ENCODE results near the gene SLC34A3. TPM values are rescaled to one million over a fixed set of nuclear protein-coding genes. Genes with fewer than 3 reads are reported as not detected.

Gene SLC34A3
- total RNA-seq, 2 experiments from 2014 or later = not detected

DNA sequence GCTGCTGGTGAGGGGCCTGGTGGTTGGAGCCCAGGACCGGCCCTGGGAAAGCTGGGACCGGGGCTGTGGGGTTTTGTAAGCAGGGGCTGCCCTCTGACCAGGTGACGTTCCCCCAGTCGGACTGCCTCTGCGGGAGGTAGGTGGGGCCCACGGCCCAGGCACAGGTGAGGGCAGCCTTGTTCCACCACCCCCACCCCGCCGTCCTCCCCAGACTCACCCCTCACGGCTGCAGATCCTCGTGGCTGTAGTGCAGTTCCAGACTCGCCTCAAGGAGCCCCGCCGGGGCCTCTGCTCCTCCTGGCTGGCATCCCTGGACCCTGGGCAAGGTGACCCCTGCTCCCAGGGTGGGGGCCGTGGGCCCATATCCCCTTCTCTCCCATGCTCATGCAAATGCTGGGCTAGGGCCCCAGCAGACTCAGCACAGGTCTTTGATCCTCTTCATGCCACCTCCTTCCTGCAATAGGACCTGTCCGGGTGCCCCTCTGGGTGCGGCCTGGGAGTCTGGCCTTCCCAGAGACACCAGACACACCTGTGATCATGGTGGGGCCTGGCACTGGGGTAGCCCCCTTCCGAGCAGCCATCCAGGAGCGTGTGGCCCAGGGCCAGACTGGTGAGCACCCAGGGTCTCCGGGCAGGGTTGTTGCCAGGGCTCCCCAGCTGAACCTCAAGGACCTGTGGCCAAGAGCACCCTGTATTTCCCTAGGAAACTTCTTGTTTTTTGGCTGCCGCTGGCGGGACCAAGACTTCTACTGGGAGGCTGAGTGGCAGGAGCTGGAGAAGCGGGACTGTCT is 15.3 kb upstream of the SLC34A3 start:
- no peak for DNase-seq
- no peak for ATAC-seq (ENCODE audit: low read depth)
- Mint-ChIP-seq H3K27me3 (no peaks in the 10 kb centered on the region), H3K27ac (no peak overlapping the region), H3K36me3 (no peaks in the 10 kb centered on the region), H3K4me3 (no peak overlapping the region), H3K9me3 (no peaks in the 10 kb centered on the region), H3K4me1 (no peaks in the 10 kb centered on the region)
- POLR2A ChIA-PET = interaction anchor here (1.2 kb wide), 1 partner anchor 25 kb away, joined by 5 read pairs; the partner anchor contains the start of gene TUBB4B

DNA sequence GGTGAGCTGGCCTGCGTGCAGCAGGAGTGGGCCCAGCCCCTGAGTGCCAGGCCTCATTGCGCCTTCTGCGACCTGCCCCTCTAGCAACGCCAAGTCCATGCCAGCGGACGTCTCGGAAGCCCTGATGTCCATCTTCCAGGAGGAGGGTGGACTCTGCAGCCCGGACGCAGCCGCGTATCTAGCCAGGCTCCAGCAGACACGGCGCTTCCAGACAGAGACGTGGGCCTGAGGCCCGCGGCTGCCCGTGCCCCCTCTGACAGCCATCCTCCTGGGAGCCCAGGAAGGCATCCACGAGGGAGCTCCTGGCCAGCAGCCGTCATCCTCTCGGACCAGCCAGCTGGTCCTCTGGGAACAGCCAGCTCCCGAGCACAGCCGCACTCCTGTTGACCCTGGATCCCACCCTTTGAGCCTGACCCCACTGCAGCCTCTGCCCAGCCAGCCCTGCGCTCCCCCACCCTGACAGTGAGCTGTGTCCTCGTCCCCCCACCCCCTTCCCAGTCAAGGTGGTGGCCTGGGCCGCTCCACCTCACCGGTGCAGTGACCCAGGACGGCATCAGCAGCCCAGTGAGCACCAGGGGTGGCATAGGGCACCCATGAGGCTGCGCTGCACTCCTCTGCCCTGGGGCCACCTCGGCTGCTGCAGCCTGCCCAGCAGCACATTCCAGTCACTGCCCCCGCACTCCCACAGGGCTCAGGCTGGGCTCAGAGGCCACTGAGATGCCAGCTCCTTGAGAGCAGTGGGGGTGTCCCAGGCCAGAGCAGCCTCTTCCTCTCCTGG is 14.3 kb upstream of the SLC34A3 start:
- Mint-ChIP-seq H3K36me3 (no peaks in the 10 kb centered on the region), H3K27ac (no peak overlapping the region), H3K9me3 (no peaks in the 10 kb centered on the region), H3K4me3 (no peak overlapping the region), H3K4me1 (no peaks in the 10 kb centered on the region), H3K27me3 (no peaks in the 10 kb centered on the region)
- POLR2A ChIA-PET = interaction anchor here (0.6 to 1.3 kb wide), 3 partner anchors 11 to 28 kb away, joined by 3 to 5 read pairs (median 3); partner anchors contain the start of genes ANAPC2, NDOR1, SSNA1 and TMEM203
- DNase-seq (no peak), ATAC-seq (ENCODE audit: low read depth) (no peak)

DNA sequence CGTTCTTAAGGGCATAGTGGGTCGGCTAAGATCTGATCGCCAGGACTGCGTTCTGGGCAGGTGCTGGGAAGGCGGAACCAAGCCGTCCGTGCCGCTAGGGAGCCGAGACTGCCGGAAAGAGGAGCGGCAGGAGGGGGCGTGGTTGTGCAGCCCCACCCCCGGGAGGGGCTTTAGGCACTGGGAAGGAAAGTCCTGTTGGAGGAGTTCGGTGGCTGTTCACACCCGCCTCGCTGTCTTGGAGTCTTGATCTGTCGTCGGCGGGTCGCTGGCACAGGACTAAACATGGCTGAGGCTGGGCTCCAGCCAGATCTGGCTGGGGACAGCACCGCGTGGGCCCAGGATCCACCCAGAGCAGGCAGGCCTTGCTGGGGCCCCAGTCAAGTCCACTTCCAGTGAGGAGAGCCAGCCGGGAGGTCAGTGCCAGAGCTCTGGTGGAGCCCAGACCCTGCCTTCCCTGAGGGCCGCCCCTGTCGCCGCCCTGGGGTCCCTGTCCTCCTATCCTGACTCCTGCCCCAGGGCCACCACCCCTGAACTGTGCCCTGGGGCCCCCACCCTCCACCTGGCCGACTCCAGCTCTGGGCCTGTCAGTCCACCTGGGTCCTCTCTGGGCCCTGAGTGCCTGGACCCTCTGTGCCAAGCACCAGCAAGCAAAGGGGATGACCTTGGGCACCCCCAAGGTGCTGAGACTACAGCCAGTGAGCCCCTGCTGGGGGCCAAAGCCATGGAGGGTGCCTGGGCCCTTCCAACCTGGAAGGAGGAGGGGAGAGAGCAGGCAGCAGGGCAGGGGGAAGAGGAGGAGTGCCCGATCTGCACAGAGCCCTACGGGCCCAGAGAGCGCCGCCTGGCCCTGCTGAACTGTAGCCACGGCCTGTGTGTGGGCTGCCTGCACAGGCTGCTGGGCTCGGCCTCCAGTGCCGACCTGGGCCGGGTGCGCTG is 13.2 kb upstream of the SLC34A3 start:
- no peak for ATAC-seq (ENCODE audit: low read depth)
- POLR2A ChIA-PET = interaction anchor here (1.3 to 2.0 kb wide), 4 partner anchors 10 to 30 kb away, joined by 3 to 5 read pairs (median 4); partner anchors contain the start of genes ANAPC2, SSNA1 and TUBB4B
- H3K36me3 Mint-ChIP-seq = no peaks in the 10 kb centered on the region

DNA sequence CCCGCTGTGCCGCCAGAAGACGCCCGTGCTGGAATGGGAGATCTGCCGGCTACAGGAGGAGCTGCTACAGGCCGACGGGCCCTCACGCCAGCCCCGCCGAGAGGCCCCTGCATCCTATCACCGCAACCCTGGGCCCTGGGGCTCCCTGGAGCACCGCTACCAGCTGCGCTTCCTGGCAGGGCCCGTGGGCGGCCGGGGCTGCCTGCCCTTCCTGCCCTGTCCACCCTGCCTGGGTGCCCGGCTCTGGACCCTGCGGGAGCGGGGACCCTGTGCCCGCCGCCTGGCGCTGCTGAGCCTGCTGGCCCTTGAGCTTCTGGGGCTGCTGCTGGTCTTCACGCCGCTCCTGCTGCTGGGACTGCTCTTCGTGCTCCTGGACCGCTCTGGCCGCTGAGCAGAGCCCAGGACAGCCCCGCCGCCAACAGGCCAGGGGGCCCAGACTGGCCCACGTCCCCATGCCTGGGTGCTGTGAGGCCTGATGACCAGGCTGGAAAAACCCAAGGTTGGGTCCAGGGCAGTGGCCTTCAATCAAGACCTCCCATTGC is 12.4 kb upstream of the SLC34A3 start:
- POLR2A ChIA-PET = interaction anchor here (1.4 to 2.0 kb wide), 3 partner anchors 11 to 23 kb away, joined by 4 to 5 read pairs (median 4); partner anchors contain the start of gene TUBB4B
- no peak overlapping the region for H3K4me3 Mint-ChIP-seq
- no peak overlapping the region for H3K27ac Mint-ChIP-seq
- H3K27me3 Mint-ChIP-seq = no peaks in the 10 kb centered on the region
- no peaks in the 10 kb centered on the region for H3K36me3 Mint-ChIP-seq
- no peaks in the 10 kb centered on the region for H3K9me3 Mint-ChIP-seq
- ATAC-seq (ENCODE audit: low read depth) (no peak), DNase-seq (no peak)
- H3K4me1 Mint-ChIP-seq = peaks cover 2% of the 10 kb centered on the region

More for the DNA sequence above, 13.2 kb upstream of the SLC34A3 start:
- Mint-ChIP-seq H3K27me3 (no peaks in the 10 kb centered on the region), H3K4me1 (no peaks in the 10 kb centered on the region), H3K27ac (no peak overlapping the region), H3K9me3 (no peaks in the 10 kb centered on the region), H3K4me3 (no peak overlapping the region)
- no peak for DNase-seq

DNA sequence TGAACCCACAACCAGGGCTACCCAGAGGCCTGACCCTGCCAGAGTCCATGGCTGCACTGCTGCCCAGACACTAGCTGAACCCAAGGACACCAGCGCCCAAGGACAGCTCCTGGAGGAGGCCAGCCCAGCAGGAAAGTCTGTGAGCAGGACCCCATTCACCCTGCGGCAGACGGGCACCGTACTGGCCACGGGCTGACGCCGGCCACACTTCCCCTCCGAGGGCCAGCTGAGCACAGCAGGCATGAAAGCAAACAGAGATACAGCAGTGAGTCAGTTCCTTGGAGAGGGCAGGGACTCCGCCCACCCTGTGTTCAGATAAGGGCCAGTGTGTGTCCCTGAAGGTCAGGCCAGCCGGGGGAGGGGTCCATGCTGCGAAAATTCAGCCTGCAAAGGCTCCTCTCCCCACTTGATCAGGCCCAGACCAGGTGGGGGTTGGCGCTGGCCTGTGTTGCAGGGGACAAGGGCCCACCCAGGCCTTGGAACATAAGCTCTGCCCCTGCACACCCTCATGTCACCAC is 11.9 kb upstream of the SLC34A3 start:
- H3K27me3 Mint-ChIP-seq = no peaks in the 10 kb centered on the region
- no peaks in the 10 kb centered on the region for H3K9me3 Mint-ChIP-seq
- no peak overlapping the region for H3K4me3 Mint-ChIP-seq
- H3K4me1 Mint-ChIP-seq = peaks cover 2% of the 10 kb centered on the region
- no peak overlapping the region for H3K27ac Mint-ChIP-seq
- ATAC-seq (ENCODE audit: low read depth) = no peak
- no peaks in the 10 kb centered on the region for H3K36me3 Mint-ChIP-seq
- no peak for DNase-seq
- POLR2A ChIA-PET = interaction anchor here (1.4 to 2.0 kb wide), 5 partner anchors 11 to 89 kb away, joined by 4 to 6 read pairs (median 4); partner anchors contain the start of genes ANAPC2, SSNA1 and TUBB4B

DNA sequence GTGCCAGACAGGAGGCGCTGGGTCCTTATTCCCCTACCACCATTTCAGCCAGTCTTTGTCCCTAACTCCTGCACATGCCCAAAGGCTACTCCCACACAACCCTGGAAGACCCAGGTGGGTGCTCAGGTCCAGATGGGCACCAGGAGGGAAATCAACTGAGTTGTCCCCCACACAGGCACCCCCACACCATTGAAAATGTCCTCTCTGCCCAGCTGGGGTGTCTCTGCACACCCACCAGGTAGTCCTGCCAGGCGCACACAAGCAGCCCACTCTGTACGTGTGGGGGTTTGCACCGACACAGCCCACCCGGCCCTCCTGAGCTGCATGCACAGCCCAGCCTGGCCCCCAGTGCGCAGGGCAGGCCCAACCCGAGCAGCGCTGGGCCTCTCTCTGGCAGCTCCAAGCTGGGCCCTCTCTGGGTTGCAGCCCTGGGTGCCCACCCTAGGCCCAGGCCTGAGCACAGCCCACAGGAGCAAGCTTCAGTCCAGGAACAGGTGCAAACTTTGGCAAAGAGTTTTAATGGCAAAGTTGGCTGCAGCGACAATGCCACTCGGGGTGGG is 10.9 kb upstream of the SLC34A3 start:
- H3K4me1 Mint-ChIP-seq = peaks cover 4% of the 10 kb centered on the region
- DNase-seq = no peak
- ATAC-seq (ENCODE audit: low read depth) = no peak
- no peaks in the 10 kb centered on the region for H3K36me3 Mint-ChIP-seq
- no peaks in the 10 kb centered on the region for H3K9me3 Mint-ChIP-seq
- no peaks in the 10 kb centered on the region for H3K27me3 Mint-ChIP-seq
- no peak overlapping the region for H3K4me3 Mint-ChIP-seq
- POLR2A ChIA-PET = interaction anchor here (0.5 to 2.0 kb wide), 6 partner anchors 19 to 152 kb away, joined by 3 to 7 read pairs (median 6); partner anchors contain the start of genes ANAPC2, SSNA1 and TPRN
- H3K27ac Mint-ChIP-seq = no peak overlapping the region

DNA sequence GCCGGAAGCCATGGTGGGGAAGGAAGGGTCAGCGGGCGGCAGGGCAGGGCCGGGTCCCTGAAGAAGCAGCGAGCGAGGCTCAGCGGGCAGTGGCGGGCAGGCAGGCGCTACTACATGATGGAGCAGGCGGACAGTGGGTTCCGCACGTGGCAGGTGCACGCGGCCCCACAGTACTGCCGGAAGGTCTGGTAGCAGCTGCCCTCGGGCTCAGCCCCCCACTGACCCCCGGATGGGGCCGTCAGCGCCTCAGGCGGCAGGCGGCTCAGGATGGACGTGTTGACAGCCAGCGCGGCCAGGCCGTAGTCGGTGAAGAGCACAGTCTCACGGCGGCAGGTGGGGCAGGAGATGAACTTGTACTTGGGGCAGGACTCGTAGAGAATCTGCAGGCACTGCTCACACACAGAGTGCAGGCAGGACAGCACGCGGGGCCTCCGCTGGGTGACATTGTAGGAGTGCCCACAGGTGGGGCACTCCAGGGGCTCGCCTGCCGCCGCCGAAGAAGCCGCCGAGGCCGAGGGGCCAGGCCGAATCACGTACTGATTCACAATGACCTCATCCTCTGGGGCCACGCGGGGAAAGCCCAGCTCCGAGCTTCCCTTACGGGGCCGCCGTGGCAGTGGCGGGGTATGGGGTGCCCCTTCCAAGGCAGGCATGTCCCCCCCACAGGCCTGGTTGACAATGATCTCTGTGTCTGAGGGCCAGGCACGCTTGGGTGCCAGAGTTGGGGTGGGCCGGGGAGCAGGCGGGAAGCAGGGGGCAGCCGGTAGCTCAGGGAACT is 10.2 kb upstream of the SLC34A3 start:
- DNase-seq = no peak
- Mint-ChIP-seq H3K4me1 (peaks cover 4% of the 10 kb centered on the region), H3K9me3 (no peaks in the 10 kb centered on the region), H3K27me3 (no peaks in the 10 kb centered on the region), H3K36me3 (no peaks in the 10 kb centered on the region), H3K27ac (peak overlapping the region; percentile 21), H3K4me3 (peak overlapping the region; percentile 50)
- no peak for ATAC-seq (ENCODE audit: low read depth)
- POLR2A ChIA-PET = interaction anchor here (0.5 to 4.5 kb wide), 9 partner anchors 10 to 93 kb away, joined by 3 to 31 read pairs (median 6); partner anchors contain the start of genes ANAPC2, NDOR1, SSNA1 and TMEM203

DNA sequence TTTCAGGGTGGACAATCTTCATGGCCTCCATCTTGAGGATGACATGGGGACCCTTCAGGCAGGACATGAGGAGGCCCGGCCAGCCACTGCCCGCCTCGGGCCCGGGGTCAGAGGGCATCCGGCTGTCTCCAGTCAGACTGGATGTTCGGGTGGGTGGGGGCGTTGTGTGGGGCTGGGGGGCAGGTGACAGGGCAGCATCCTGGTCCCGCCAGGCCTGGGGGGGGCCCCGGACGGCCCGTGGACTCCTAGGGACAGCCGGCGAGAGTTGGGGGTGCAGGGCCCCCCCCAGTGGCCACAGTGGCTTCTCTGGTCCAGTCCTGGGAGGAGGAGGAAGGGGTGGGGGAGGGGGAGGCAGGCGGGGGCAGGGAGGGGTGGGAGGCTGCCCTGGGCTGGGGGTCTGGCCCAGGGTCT is 9.6 kb upstream of the SLC34A3 start:
- no peaks in the 10 kb centered on the region for H3K9me3 Mint-ChIP-seq
- POLR2A ChIA-PET = interaction anchor here (0.5 to 4.5 kb wide), 5 partner anchors 11 to 91 kb away, joined by 3 to 31 read pairs (median 6); partner anchors contain the start of genes NDOR1, TMEM203 and TPRN

DNA sequence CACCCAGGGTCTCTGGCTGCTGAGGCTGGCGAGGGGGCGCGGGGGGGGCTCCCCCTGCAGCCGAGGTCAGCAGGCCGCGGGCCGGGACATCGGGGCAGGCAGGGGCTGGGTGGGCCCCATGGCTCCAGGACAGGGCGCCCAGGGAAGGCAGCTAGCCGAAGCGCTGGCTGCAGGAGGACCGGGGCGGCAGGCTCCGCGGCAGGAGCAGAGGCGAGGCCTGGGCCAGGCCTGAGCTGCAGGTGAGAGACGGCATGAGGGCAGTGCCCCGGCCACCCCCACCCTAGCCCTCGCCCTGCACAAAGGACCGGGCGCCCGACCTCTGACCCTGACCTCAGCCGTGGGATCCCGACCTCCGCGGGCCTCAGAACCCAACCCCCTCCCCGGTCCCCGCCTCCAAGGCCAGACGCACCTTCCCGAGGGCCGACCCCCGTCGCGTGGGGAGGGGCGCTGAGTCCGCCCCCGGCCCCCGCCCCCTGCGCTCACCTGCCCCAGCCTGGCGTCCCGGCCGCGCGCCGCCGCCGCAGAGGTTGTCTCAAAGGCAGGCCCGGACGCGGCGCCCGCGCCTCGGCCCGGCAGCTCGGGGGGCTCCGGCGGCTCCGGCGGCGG is 9.1 kb upstream of the SLC34A3 start:
- Mint-ChIP-seq H3K4me3 (peak overlapping the region; percentile 35), H3K36me3 (no peaks in the 10 kb centered on the region), H3K9me3 (no peaks in the 10 kb centered on the region), H3K27ac (no peak overlapping the region), H3K27me3 (no peaks in the 10 kb centered on the region), H3K4me1 (peaks cover 4% of the 10 kb centered on the region)
- ATAC-seq (ENCODE audit: low read depth) (no peak), DNase-seq (peak; percentile 64)
- POLR2A ChIA-PET = interaction anchor here (0.5 to 4.5 kb wide), 9 partner anchors 11 to 135 kb away, joined by 3 to 33 read pairs (median 16); partner anchors contain the start of genes ANAPC2, MAN1B1, NDOR1 and SSNA1

More for the DNA sequence above, 9.6 kb upstream of the SLC34A3 start:
- Mint-ChIP-seq H3K4me3 (peak overlapping the region; percentile 50), H3K4me1 (peaks cover 4% of the 10 kb centered on the region), H3K36me3 (no peaks in the 10 kb centered on the region), H3K27me3 (no peaks in the 10 kb centered on the region), H3K27ac (peak overlapping the region; percentile 21)
- no peak for DNase-seq
- ATAC-seq (ENCODE audit: low read depth) = no peak

DNA sequence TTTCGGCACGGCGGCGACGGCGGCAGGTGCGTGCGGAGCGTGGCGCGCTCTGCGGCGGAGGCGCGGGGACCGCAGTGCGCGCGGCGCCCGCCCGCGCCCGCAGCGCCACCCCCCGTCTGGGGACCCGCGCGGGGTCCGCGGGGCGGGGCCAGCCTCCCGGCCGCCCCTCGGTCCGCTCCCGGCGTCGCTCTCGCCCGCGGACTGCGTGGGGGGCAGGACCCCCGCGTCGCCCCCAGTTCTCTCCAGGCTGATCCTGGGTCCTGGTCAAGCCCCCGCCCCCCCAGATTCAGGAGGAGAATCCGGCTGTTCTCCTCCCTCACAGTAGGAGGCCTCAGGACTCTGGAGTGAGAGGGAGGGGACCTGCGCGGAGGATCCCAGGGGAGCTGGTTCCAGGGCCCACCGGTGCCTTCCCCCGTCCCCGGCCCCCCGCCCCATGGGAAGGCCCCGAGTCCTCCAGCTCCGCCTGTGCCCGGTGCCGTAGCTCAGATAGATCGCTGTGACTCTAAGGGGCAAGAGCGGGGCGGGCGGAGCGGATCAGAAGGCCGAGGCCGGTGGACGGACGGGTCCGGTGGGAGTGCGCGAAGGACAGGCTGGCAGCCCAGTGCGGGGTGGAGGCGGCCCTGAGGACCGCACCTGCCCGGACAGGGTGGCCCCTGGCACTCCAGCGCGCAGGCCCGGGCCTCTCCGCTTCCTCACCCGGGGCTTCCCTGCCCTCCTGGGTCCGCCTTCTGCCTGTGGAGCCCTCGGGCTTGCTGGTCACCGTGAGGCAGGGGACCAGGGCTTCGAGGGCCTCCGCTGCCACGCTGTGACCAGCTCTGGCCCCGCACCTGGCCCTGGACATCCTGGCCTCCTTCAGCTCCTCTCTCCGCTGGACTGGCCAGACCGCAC is 8.3 kb upstream of the SLC34A3 start, which contains the start of gene RNF208:
TSS of gene RNF208 (minus strand) at position 51 of the 888 bp plus-strand sequence. CDS start 1,028 bp downstream, outside the sequence.
- POLR2A ChIA-PET = interaction anchor here (0.7 to 4.9 kb wide), 20 partner anchors 8 to 494 kb away, joined by 3 to 43 read pairs (median 6); partner anchors contain the start of genes ANAPC2, DPP7, MAN1B1 and NDOR1
- peak; percentile 67 for DNase-seq
- no peak for ATAC-seq (ENCODE audit: low read depth)

More for the DNA sequence above, 8.3 kb upstream of the SLC34A3 start, which contains the start of gene RNF208:
- Mint-ChIP-seq H3K27ac (peak within 1 kb of the TSS; percentile 82), H3K4me1 (peaks cover 5% of the 10 kb centered on the region), H3K36me3 (no peaks in the 10 kb centered on the region), H3K9me3 (no peaks in the 10 kb centered on the region), H3K27me3 (no peaks in the 10 kb centered on the region), H3K4me3 (peak within 1 kb of the TSS; percentile 84)
